GM23248 (cell line): ENCODE data around the gene MTCL1.

Experiments
- EZH2 ChIP-seq: fragments of 200-600 bp; sonication (generic); IDR thresholded peaks from 2 replicates; pipeline ENCODE4 v1.6.1; 2018; ENCODE audit warnings: antibody characterized with exemption, mild to moderate bottlenecking; ENCODE audit not compliant: insufficient read depth, poor library complexity, severe bottlenecking
- EZH2phosphoT487 ChIP-seq: fragments of 200-600 bp; sonication (generic); IDR thresholded peaks from 2 replicates; pipeline ENCODE4 v1.6.1; 2018; ENCODE audit warnings: antibody characterized with exemption, moderate library complexity, mild to moderate bottlenecking, low read depth; ENCODE audit not compliant: insufficient read depth

DNA sequence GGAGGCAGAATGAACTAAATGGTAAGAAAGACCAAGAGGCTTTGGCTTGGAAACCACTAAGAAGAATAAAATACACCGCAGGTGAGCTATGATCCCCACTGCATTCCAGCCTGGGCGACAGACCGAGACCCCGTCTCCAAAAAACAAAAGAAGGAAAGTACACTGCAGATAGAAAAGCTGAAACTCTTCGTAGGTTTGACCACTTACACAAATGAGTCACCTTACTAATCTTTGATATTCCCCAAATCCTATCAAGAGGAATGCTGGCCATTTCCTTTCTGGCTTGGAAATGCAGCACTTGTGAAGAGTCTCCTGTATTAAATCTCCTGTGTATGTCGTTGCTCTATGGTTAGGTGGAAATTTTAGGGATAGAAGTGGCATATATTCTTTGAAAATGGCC lies 108.8 kb downstream of the MTCL1 start:
- TF ChIP-seq EZH2 (no peak), EZH2phosphoT487 (no peak)
